Amniotic epithelial cell (primary cell): ENCODE data around the gene SULF2.

Source experiments
- DNase-seq: peaks from one replicate; pipeline ENCODE4 v3.0.0-alpha.2; 2010; ENCODE audit warnings: low read depth

Gene SULF2

DNA sequence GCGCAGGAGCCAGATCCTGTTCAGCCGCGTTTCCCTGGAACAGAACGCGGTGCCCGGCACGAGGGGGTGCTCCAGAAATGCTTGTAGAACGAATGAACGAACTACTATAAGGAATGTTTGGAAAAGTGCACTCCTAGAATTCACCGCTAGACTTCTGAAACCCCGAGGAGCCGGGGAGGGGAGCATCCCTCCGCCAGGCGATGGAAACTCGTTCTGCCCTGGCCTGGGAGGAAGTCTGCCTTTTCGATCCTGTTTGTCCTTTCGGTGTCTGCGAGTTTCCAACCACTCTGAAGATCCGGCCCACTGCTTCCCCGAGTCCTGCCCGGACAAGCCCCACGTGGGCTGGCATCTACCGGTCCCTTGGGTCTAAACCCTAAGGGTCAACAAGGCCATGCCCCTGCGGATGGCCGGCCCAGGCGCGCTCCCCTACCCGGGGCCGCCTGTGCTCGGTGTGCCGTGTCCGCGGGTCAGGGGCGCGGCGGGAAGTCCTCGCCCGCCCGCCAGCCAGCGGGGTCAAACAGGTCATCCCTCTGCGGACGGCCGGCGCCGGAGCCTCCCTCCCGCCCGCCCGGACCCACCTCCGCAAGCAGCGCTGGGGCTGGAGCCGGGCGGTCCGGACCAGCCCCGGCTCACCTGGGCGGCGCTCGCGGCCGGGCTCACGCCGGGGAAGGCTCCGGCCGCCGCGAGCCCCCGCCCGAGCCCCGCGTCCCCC lies 526 bp downstream of the SULF2 start:
- peak; percentile 42 for DNase-seq

DNA sequence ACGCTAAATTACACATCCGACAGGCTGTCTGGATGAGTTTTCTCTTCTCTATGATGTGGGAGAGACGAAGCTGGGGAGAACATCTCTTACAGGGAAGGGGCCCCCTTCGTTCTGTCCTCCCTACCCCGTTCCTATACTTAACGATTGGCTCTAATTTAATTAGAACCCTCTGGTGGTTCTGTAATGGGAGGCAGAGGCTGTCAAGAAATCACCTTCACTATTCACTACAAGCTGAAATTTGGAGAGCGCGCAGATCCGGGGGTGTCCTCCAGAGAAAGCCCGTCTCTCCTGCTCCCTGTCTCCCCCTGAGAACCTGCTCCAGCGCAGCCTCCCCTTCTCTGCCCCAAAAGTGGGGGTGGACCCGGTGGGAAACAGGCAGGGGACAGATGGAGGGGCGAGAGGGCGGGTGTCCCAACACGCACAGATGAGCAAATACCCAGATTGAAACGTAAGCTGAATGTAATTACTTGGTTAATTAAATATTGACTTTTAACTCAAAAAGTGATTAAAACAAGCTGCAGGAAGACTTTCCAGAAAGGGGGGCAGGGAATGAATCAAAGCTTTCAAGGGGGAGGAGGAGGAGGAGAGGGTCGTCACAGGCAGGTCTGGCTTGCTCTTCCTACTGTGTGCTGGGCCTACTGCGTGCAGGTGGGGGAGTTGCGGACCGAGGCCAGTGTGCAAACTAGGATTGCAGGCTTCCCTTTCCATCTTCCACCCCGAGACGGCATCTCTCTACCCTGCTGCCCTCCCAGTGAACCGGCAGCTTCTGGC lies 1.3 kb downstream of the SULF2 start:
- DNase-seq, result no peak

DNA sequence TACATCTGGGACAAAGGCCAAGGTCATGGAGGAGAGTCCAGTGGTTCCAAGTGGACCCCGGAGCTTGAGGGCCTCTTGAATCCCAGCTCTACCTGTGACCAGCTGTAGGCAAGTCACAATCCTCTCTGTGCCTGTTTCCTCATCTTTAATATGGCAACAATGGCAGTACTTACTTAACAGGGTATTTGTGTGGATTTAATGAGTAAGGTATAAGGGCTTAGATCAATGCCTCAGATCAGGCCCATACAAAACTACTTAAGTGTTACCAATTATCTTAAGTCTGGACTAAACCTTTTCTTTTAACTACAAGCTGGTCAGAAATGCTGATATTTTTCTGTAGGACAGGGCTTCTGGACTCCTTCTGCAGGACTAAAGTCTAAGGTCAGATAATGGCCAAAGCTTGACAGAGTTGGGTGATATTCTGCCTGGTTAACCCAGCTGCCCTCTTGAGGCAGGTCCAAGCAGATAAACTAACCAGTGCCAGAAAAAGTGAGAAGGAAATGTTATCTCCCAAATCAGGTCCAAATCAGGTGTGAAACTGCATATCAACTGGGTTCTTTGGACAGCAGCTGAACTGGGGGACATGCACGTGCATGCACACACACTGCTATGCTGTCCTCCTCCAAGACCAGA lies 2.2 kb downstream of the SULF2 start:
- DNase-seq, result no peak

DNA sequence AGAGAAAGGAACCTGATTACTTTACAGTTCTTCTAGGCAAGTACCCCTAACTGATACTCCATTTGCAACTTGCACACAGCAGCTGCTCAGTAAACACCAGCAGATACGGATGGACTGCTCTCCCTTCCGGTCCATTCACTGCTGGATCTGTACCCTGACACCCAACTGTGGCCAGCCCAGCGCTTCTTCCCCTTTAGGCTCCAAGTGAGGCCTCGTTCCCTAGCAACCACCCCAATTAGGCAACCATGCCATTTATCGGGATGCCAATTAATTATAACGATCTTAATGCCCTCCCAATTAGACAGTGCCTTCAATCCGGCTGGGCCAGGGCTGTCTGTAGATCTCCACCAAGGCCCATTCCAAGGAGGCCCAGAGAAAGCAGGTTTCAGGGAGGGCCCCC lies 3.2 kb downstream of the SULF2 start:
- DNase-seq, result no peak

DNA sequence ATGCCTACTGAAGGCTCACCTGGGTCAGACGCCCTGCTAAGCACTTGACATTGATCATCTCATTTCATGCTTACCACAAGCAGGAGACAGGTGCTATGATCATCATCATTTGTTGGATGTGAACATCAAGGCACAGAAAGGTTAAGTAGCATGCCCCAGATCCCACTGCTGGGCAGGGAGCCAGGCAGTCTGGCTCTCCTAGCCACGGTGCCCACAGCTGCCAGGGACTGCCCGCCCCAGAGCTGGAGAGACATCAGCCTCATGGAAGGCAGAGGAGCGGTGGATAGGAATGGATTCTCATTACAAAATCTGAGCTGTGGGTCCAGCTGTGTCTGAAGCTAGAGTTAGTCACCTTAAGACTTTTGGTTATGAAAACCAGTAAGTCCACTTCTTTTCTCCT lies 3.6 kb downstream of the SULF2 start:
- no peak for DNase-seq

DNA sequence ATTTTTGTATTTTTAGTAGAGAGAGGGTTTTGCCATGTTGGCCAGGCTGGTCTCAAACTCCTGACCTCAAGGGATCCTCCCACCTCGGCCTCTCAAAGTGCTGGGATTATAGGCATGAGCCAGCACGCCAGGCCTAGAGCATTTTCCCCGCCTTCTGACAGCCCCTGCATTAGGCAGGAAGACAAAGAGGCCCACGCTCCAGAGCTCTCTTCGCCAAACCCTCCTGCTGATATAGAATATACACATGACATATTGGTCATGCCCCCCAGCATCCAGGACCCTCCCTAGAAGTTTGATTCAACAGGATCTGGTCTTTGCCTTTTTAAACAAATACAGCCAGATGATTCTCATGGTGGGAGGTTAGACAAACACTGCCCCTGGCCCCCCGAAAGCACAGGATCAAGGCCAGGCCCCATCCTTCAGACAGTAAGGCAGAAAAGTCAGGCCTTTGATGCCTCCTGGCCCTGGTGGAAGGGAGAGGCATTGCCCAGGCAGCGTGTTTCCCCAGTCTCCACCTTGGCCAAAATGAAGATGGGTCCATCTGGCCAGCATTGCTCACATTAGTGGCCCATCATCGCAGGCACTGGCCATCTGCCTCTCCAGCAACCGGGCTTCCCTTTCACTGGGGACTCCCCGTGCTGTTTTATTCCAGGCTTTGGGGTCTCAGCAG lies 4.4 kb downstream of the SULF2 start:
- DNase-seq, result no peak

DNA sequence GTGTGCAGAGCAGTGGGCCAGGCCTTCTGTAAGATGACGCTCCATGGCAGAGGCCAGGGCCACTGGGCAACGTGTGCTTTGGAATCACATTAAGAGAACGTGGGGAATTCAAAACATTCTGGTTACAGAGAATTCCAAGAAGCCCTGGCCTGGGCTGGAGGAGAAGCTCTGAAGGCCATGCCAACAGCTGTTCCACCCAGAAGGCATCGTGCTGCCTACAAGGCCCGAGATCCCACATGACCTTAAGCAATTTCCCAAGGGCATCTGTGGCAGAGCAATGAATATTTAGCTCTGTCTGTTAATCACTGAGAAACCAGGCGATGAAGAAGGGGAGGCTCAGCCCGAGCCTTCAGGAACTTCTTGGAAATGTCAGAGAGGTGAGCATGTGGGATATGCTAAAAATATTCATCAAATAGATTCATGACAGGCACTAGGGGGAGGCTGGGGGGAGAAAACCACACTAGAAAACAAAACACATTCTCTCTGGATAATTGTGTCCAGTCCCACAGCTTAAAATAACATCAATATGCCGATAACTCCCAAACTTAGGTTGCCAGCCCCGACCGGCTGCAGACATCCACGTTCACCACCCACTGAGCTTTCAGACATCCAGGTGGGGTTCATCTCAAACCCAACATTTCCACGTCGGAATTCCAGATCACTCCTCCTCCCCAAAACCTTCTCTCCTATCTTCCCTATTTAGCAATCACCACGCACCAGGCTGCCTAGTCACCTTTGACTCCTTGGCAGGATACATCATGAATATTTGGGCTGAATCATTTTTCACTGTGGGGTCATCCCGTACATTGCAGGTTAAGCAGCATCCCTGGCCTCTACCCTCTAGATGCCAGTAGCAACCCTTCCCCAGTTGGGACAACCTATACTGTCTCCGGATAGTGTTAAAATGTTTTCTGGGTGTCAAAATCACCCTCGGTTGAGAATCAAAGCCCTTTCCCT lies 6.6 kb downstream of the SULF2 start:
- DNase-seq, result peak; percentile 48

DNA sequence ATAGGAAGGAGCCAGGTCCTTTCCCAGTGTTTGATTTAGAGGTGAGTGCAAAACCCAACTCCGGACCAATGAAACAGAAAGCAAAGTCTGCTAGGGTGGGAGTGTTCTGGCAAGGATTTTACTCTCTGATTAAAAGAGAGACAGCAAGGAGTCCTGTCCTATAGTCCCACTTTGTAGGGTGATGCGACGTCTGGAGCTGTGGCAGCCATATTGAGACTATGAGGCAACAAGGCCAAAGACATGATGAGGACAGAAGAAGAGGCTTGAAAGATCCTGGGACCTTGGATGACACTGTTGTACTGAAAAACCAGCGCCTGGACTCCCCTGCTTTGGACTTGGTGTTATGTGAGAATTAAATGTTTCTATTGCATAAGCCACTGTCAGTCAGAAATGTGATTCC lies 8.1 kb downstream of the SULF2 start:
- no peak for DNase-seq

DNA sequence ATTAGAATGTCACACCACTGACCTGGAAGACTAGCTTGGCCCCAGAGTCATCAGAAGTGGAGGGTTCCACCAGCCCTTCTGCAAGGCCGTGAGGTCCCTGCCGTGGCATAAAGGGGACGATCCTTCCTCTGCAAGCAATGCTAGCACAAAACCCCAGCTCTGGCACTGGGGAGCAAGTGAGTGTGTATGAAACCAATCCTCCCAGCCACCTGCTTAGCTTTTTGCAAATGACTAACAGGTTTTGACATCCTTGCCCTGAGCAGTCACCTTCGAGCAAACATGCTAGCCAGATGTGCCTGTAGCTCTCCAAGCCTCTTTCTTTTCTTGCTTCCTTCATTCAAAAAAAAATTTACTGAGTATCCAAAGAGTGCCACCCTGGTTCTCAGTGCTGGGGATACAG lies 8.6 kb downstream of the SULF2 start:
- no peak for DNase-seq

DNA sequence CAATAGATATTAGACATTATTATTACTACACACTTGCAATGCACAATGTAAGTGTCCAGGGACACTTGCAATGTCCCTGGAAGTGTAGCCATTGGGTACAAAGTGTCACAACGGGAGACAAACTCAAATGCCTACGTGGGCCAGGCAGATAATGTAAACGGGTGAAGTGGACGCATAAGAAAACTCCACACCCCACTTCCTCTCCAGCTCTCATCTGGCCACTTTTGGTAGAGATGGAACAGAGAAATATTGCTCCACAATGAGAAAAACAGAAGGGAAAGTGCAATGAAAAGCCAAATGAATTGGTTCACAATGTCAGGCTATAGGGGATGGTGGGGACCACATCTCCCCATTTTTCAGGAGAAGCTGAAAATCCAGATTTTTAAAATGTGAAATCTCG lies 9.4 kb downstream of the SULF2 start:
- DNase-seq, result no peak

DNA sequence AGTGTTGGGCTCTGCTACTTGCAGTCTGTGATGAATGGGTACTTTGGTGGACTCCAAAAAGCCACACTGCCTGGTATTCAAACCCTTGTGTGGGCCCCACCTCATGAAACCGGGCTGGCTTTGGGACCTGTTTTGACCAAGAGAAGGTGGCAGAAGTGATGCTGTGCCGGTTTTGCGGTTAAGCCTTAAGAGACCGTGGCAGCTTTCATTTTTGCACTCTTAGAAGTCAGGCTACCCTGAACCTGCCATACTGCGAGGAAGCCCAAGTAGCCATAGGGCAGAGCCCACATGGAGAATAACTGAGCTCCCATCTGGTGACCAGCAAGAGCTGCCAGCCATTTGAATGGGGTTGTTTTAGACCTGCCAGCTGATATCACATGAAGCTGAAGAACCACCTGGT lies 10.2 kb downstream of the SULF2 start:
- DNase-seq, result no peak

DNA sequence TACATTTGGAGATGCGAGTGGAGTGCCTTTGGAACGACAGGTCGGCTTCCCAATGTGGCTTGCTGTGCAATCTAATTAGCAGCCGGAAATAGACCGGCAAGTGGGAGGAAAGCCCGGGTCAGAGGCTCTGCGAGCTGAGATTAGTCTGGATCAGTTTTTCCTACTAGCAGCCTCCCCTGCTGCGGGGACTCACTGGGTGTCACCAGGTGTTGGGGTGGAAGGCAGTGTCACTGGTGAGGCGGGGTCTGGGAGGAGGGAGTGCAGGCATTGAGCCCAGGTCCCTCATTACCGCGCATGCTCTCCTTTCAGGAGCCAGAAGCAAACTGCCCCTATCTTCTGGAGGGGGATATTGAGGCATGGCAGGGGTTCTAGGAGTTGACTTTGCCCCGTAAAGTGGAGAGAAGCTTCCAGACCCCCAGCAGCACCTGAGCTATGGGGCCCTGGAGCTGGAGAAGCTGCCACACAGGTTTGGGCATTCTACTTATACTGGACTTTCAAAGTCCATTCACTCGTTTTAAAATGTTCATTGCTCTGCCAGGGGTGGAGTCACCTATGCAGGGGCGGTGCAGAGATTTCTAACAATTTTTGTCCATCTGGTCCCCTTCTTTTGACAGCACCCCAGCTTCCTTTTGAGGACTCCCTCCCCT lies 11.0 kb downstream of the SULF2 start:
- DNase-seq, result no peak

DNA sequence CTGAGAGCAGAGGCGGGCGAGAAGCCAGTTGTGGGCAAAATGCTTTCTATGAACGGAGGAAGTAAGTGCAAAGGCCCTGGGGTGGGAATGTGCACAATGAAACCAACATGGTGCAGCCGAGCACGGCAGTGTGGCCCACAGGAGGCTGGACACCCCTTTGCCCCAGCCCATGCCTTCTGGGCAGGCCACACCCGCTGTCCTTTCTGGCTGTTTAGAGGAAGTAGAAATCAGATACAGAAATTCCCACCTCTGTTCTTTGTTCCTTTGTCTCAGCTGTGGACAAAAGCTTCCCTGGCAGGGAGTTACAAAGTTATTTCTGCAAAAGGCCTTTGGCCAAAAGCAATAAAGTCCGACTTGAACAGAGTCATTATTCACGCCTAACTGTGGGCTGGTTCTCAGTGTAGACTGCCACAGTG lies 11.9 kb downstream of the SULF2 start:
- DNase-seq, result no peak

DNA sequence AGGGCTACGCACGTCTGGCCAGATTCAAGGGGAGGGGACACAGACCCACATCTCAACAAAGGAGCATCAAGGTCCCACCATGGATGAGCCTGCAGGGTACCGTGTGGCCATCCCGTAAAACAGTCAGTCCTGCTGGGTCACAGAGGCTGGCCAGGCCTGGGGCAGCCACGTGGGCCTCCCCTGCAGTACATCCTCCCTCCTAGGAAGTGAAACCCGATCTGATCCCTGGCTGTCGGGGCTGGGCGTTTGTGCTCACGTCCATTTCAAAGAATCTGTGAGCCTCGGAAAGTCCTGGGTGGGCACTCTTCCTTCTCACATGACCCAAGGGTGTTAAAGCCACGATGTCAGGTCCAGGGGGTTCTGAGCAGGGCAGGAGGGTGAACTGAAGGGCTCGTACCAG lies 14.3 kb downstream of the SULF2 start:
- DNase-seq, result no peak

DNA sequence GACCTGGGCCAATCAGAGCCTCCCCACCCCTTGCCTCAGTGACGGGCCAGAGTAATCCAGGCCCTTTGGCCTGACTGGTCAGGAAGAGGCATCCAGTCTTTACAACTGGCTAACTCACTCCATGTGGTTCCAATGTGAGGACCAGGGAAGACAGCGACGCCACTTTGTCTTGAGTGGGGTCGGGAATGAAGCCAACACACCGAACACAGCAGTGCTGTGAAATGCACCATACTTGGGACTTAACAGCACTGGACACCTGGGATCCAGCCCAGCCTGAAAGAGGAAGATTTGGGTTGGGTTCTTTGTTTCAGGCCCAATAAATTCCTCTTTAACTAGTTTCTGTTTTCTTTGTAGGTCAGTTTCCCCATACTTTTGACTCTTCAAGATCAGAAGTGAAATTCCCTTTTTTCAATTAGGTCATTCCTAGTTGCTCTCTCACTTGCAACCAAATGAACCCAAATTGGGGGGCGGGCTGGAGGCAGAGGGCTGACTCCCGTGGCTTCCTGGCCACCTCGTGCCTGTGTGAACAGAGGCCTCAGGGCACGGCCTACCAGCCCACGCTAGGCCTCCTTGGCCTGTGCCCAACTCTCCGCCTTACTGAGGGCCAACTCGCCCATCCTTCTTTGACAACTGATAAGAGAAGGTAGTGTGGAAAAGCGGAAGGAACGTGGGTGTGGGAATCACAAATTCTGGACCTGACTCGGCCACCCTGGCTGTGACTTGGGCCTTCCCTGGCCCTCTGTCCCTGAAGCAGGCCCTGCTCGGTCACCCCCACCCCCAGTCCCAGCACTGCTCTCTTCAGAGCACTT lies 17.1 kb downstream of the SULF2 start:
- peak; percentile 49 for DNase-seq

DNA sequence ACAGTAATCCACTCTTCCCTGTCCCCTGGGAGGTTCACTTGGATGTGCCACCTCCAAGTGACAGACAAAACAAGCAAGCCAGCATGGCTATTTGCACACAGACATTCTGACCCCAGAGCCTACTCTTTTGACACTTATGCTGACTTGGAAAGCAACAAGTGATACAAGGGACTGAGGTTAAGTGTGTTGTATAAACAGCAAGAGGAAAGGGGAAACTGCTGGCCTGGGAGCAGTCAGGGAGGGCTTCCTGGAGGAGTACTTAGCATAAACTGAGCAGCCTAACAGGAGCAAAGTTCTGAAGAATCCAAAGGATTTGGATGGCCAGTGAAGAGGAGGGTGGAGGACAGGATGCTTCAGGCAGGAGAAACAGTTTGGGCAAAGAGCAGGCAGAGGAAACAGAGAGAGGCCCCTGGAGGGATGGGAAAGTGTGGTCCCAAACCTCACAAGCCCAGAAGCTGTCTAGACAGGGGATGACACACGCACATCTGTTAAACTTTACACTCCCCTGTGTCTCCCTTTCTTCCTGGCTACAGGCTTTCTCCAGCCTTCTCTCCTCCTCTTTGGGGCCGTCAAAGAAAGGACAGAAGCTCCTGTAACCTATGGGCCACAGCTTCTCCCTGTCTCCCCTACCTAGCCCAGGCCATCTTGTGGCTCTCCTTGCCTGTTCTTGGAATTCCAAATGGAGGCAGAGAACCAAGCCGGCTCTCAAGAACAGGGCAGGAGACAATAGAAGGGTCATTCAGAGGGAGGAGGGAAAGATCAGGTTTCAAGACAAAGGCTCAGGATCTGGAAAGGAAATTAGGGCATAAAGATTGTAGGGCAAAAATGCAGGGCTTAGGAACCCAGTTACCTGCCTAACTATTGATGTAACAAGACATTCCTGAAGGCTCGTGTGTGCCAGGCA lies 19.3 kb downstream of the SULF2 start:
- DNase-seq, result no peak

DNA sequence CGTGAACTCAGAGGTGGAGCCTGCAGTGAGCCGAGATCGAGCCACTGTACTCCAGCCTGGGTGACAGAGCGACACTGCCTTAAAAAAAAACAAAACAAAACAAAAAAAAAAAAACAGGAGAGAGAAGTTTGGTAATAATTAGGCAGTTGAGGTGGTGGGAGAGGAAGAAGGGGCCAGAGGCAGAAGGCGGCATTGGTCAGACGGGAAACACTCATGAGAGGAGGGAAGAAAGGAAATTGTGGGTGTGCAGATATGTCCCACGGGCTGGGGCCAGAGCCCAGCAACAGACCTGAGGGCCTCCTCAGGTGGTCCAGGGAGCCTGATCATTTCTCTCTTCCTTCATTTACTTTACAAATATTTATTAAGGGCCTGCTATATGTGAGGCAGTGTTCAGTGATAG lies 20.0 kb downstream of the SULF2 start:
- no peak for DNase-seq

DNA sequence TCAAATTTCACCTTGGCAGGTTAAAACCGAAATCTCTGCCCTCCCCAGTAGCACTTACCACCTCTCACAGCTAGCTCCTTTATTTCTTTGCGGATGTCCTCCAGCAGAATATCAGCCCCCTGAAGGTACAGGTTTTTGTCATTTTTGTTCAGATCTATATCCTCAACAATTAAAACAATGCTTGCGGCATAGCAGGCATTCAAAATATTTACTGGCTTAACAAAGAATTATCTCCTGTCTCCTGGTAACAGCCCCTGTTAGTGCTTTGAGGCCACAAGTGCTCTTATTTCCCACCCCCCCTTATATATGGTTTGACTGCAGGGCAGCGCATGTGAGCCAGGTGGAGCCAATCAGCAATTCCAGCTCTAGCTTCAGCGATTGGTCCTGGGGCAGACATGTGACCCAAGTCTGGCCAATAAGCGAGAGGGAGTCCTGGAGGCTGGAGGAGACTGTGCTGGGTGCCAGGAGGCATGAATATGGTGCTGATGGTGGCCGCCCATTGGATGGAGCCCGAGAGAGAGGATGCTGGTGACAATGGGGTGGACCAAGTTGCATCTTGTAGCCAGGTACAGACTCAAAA lies 21.0 kb downstream of the SULF2 start:
- DNase-seq, result no peak
